ENCODE data around the gene BUB3. TPM values are rescaled to one million over a fixed set of nuclear protein-coding genes. Genes with fewer than 3 reads are reported as not detected.

Gene BUB3
- total and polyA plus RNA-seq, 2 of the 13 experiments (the other 11 are each of a cell fraction or from before 2014, with no cell fraction given) = 174 to 188 TPM

- no peak for TF ChIP-seq ZNF232 (CRISPR knock-in tag; IDR thresholded peaks at IDR 0.05; ENCODE audit: borderline replicate concordance)
- no peak for TF ChIP-seq SALL2 (CRISPR knock-in tag; IDR thresholded peaks at IDR 0.05)
- TF ChIP-seq FOXK2 (IDR thresholded peaks at IDR 0.05) = no peak
- TF ChIP-seq ELF4 (CRISPR knock-in tag; IDR thresholded peaks at IDR 0.05; ENCODE audit: borderline replicate concordance) = no peak
- peak; percentile 17; the same call in 1 of the 2 replicates for TF ChIP-seq GATAD2A (CRISPR knock-in tag; IDR thresholded peaks at IDR 0.05)
- no peak for TF ChIP-seq CREB3 (CRISPR knock-in tag; IDR thresholded peaks at IDR 0.05)
- TF ChIP-seq ZBTB33 (CRISPR knock-in tag; IDR thresholded peaks at IDR 0.05) = no peak
- peak; percentile 77; the same call in 1 of the 2 replicates for TF ChIP-seq ZNF891 (CRISPR knock-in tag; IDR thresholded peaks at IDR 0.05)
- peak; percentile 68 for TF ChIP-seq SPEN (CRISPR knock-in tag; IDR thresholded peaks at IDR 0.05; ENCODE audit: low read depth)
- no peak for TF ChIP-seq ZEB1 (IDR thresholded peaks at IDR 0.05; ENCODE audit: insufficient replicate concordance, low read depth)
- peak; percentile 65; the same call in 1 of the 2 replicates for TF ChIP-seq YEATS4 (CRISPR knock-in tag; IDR thresholded peaks at IDR 0.05; ENCODE audit: borderline replicate concordance)
- TF ChIP-seq JUNB (CRISPR knock-in tag; IDR thresholded peaks at IDR 0.05; ENCODE audit: borderline replicate concordance) = no peak
- no peak for TF ChIP-seq CEBPB (IDR thresholded peaks at IDR 0.05; ENCODE audit: borderline replicate concordance, low read depth, low read length)
- no peak for TF ChIP-seq STAT6 (CRISPR knock-in tag; IDR thresholded peaks at IDR 0.05; ENCODE audit: borderline replicate concordance)
- no peak for TF ChIP-seq MED8 (CRISPR knock-in tag; IDR thresholded peaks at IDR 0.05; ENCODE audit: insufficient replicate concordance)
- no peak; the same call in 1 of the 2 replicates for TF ChIP-seq NCOA1 (CRISPR knock-in tag; IDR thresholded peaks at IDR 0.05)
- no peak for TF ChIP-seq RFX1 (IDR thresholded peaks at IDR 0.05)
- peak; percentile 36; the same call in 1 of the 2 replicates for TF ChIP-seq ZHX2 (IDR thresholded peaks at IDR 0.05; ENCODE audit: low read depth)
- no peak for TF ChIP-seq ZHX2 (CRISPR knock-in tag; IDR thresholded peaks at IDR 0.05; ENCODE audit: borderline replicate concordance)
Measured at GRCh38 chr10:123154092-123154710, at the start of gene BUB3 (continued).

Measured in HepG2 (cell line).